Endothelial cell (in vitro differentiated cells): ENCODE results near the gene PRRT4. TPM values are rescaled to one million over a fixed set of nuclear protein-coding genes. Genes with fewer than 3 reads are reported as not detected.

Experiments used
- DNase-seq: peaks from one replicate; pipeline ENCODE4 v3.0.0; 2021; ENCODE audit warnings: low spot score
- H3K27ac Mint-ChIP-seq: one replicate; pipeline ENCODE4 v1.8.0; 2021; ENCODE audit warnings: mixed read lengths, inconsistent platforms; ENCODE audit not compliant: unreplicated experiment
- H3K27me3 Mint-ChIP-seq: one replicate; pipeline ENCODE4 v1.8.0; 2021; ENCODE audit warnings: mild to moderate bottlenecking, moderate library complexity, mixed read lengths, inconsistent platforms; ENCODE audit not compliant: unreplicated experiment
- H3K36me3 Mint-ChIP-seq: one replicate; pipeline ENCODE4 v1.8.0; 2021; ENCODE audit warnings: mild to moderate bottlenecking, low read depth, mixed read lengths, inconsistent platforms; ENCODE audit not compliant: unreplicated experiment
- H3K4me1 Mint-ChIP-seq: one replicate; pipeline ENCODE4 v1.8.0; 2021; ENCODE audit warnings: mild to moderate bottlenecking, mixed read lengths, inconsistent platforms; ENCODE audit not compliant: unreplicated experiment
- H3K4me3 Mint-ChIP-seq: one replicate; pipeline ENCODE4 v1.8.0; 2021; ENCODE audit warnings: mild to moderate bottlenecking, mixed read lengths, inconsistent platforms; ENCODE audit not compliant: unreplicated experiment
- H3K9me3 Mint-ChIP-seq: one replicate; pipeline ENCODE4 v1.8.0; 2021; ENCODE audit warnings: mixed read lengths, inconsistent platforms; ENCODE audit not compliant: unreplicated experiment
- CTCF ChIP-seq: fragments of 200-600 bp; sonication (generic); IDR thresholded peaks from one replicate; pipeline ENCODE4 v1.5.0; 2021; ENCODE audit warnings: antibody characterized with exemption; ENCODE audit not compliant: unreplicated experiment
- total RNA-seq: library from RNA; stranded (reverse); fragmentation: NEBNext Ultra II Directional; extraction: Animal tissue kit (Norgen Biotek cat#: 25700); gene quantifications from one replicate; pipeline ENCODE4 v1.2.1, GENCODE V29; 2021; ENCODE audit not compliant: unreplicated experiment

PRRT4 gene
- total RNA-seq, 1 donor from 2014 or later: 10.8 TPM

- H3K27me3 Mint-ChIP-seq: peaks cover 10% of the 10 kb centered on the region
- no peak for TF ChIP-seq CTCF
- no peak overlapping the region for H3K27ac Mint-ChIP-seq
- peaks cover 5% of the 10 kb centered on the region for H3K36me3 Mint-ChIP-seq
- no peak overlapping the region for H3K4me3 Mint-ChIP-seq
- DNase-seq: no peak
- H3K9me3 Mint-ChIP-seq: no peaks in the 10 kb centered on the region
- no peaks in the 10 kb centered on the region for H3K4me1 Mint-ChIP-seq
These were observed 33.5 kb upstream of the PRRT4 start for GRCh38 chr7:128394904-128395496.

GRCh38 chr7:128393526-128394330, 32.2 kb upstream of the PRRT4 start:
- no peak for DNase-seq
- H3K4me3 Mint-ChIP-seq: no peak overlapping the region
- H3K9me3 Mint-ChIP-seq: no peaks in the 10 kb centered on the region
- peaks cover 10% of the 10 kb centered on the region for H3K27me3 Mint-ChIP-seq
- peaks cover 5% of the 10 kb centered on the region for H3K36me3 Mint-ChIP-seq
- H3K4me1 Mint-ChIP-seq: no peaks in the 10 kb centered on the region
- no peak for TF ChIP-seq CTCF
- H3K27ac Mint-ChIP-seq: no peak overlapping the region

- no peak overlapping the region for H3K27ac Mint-ChIP-seq
- H3K4me1 Mint-ChIP-seq: no peaks in the 10 kb centered on the region
- peaks cover 8% of the 10 kb centered on the region for H3K27me3 Mint-ChIP-seq
- TF ChIP-seq CTCF: no peak
- peaks cover 5% of the 10 kb centered on the region for H3K36me3 Mint-ChIP-seq
- H3K9me3 Mint-ChIP-seq: no peaks in the 10 kb centered on the region
- DNase-seq: no peak
- no peak overlapping the region for H3K4me3 Mint-ChIP-seq
These were observed 31.2 kb upstream of the PRRT4 start for GRCh38 chr7:128392446-128393327.

- Mint-ChIP-seq H3K4me3 (no peak overlapping the region), H3K36me3 (peaks cover 1% of the 10 kb centered on the region), H3K27ac (no peak overlapping the region), H3K9me3 (no peaks in the 10 kb centered on the region), H3K4me1 (no peaks in the 10 kb centered on the region), H3K27me3 (peaks cover 6% of the 10 kb centered on the region)
- no peak for TF ChIP-seq CTCF
- no peak for DNase-seq
These were observed 30.3 kb upstream of the PRRT4 start for GRCh38 chr7:128391805-128392204.
